A673 (cell line): Measurements from ENCODE around the gene RIPOR2. TPM values are rescaled to one million over a fixed set of nuclear protein-coding genes. Genes with fewer than 3 reads are reported as not detected.

ENCODE experiments used
- BruUV-seq: library from RNA; stranded (reverse); fragments of 400-500 nt; replicated peaks from 2 replicates; lab custom pipeline; 2021; lab: Mats Ljungman, UMichigan
- CTCF ChIA-PET: fragments of 300-600 bp; sonication (Branson Sonifier 250); formaldehyde crosslinking; loops from one replicate; lab custom pipeline; 2022; ENCODE audit warnings: antibody characterized with exemption; lab: Charles Lee
- POLR2A ChIA-PET: fragments of 300-600 bp; sonication (Branson Sonifier 250); formaldehyde crosslinking; loops from one replicate; lab custom pipeline; 2022; ENCODE audit warnings: antibody characterized with exemption; ENCODE audit not compliant: low non-redundant PET; lab: Charles Lee
- DNase-seq: peaks from one replicate; pipeline ENCODE4 v3.0.0-alpha.2; 2015; ENCODE audit warnings: low spot score
- H3K27ac ChIP-seq: fragments of 200-600 bp; sonication (generic); 2 replicates; pipeline ENCODE4 v1.5.1; 2016; ENCODE audit warnings: mixed run types, low read depth, mild to moderate bottlenecking, mixed read lengths, antibody characterized with exemption, low read length; ENCODE audit not compliant: poor library complexity, severe bottlenecking
- H3K27me3 ChIP-seq: fragments of 200-600 bp; sonication (generic); replicated peaks from 2 replicates; pipeline ENCODE4 v1.6.1; 2017; ENCODE audit warnings: mixed run types, low read depth, mild to moderate bottlenecking, mixed read lengths, antibody characterized with exemption, low read length; ENCODE audit not compliant: insufficient read depth, poor library complexity
- H3K36me3 ChIP-seq: fragments of 200-600 bp; sonication (generic); 2 replicates; pipeline ENCODE4 v1.6.1; 2016; ENCODE audit warnings: mixed run types, mild to moderate bottlenecking, mixed read lengths, antibody characterized with exemption, low read length; ENCODE audit not compliant: insufficient read depth, poor library complexity, severe bottlenecking
- H3K4me1 ChIP-seq: fragments of 200-600 bp; sonication (generic); 2 replicates; pipeline ENCODE4 v1.6.1; 2017; ENCODE audit warnings: mixed run types, mild to moderate bottlenecking, mixed read lengths, antibody characterized with exemption, low read length; ENCODE audit not compliant: insufficient read depth, poor library complexity, severe bottlenecking
- H3K4me3 ChIP-seq: fragments of 200-600 bp; sonication (generic); 2 replicates; pipeline ENCODE4 v1.5.1; 2016; ENCODE audit warnings: low read depth, mixed run types, mild to moderate bottlenecking, mixed read lengths, low read length; ENCODE audit not compliant: poor library complexity, severe bottlenecking
- H3K9me3 ChIP-seq: fragments of 200-600 bp; sonication (generic); 2 replicates; pipeline ENCODE4 v1.6.1; 2016; ENCODE audit warnings: mixed run types, low read depth, mild to moderate bottlenecking, mixed read lengths, antibody characterized with exemption, low read length; ENCODE audit not compliant: poor library complexity, severe bottlenecking
- CTCF ChIP-seq: fragments of 300-800, 200-600 bp; sonication (generic); conservative IDR thresholded peaks from 2 replicates; pipeline ENCODE4 v1.5.1; 2017; ENCODE audit warnings: low read depth, mild to moderate bottlenecking, antibody characterized with exemption, low read length, moderate library complexity, mixed read lengths
- EZH2 ChIP-seq: fragments of 200-600 bp; sonication (generic); IDR thresholded peaks from 2 replicates; pipeline ENCODE4 v1.6.1; 2017; ENCODE audit warnings: borderline replicate concordance, low read depth, mild to moderate bottlenecking, mixed read lengths, antibody characterized with exemption, low read length; ENCODE audit not compliant: poor library complexity, severe bottlenecking
- intact Hi-C: fragments of 100-400 bp; cut with micrococcal nuclease; formaldehyde crosslinking; loops from one replicate; pipeline ENCODE4 v1.10.0; 2022; ENCODE audit not compliant: unreplicated experiment
- total RNA-seq: library from RNA; stranded (reverse); gene quantifications from 2 replicates; pipeline ENCODE4 v1.2.3, GENCODE V29; 2021

The RIPOR2 gene
- total RNA-seq, 1 experiment from 2014 or later: 0.17 TPM

- H3K27ac ChIP-seq: no peak overlapping the region
- no TSS peak for BruUV-seq
- TF ChIP-seq CTCF (no peak), EZH2 (no peak)
- POLR2A ChIA-PET: no interaction called here
- CTCF ChIA-PET: no interaction called here
- no peak overlapping the region for H3K4me3 ChIP-seq
- intact Hi-C loops: no loop called here
- no peak for DNase-seq
- H3K36me3 ChIP-seq: no peaks in the 10 kb centered on the region
- H3K27me3 ChIP-seq: no peaks in the 10 kb centered on the region
- H3K4me1 ChIP-seq: no peaks in the 10 kb centered on the region
- no peaks in the 10 kb centered on the region for H3K9me3 ChIP-seq
These were observed 8.0 kb upstream of the RIPOR2 start for GRCh38 chr6:24943774-24944173.

GRCh38 chr6:24940311-24940917 lies 4.7 kb upstream of the RIPOR2 start:
- intact Hi-C loops: no loop called here
- TF ChIP-seq EZH2 (no peak), CTCF (no peak)
- H3K4me1 ChIP-seq: no peaks in the 10 kb centered on the region
- no TSS peak for BruUV-seq
- DNase-seq: no peak
- CTCF ChIA-PET: no interaction called here
- H3K4me3 ChIP-seq: no peak overlapping the region
- H3K9me3 ChIP-seq: no peaks in the 10 kb centered on the region
- no peaks in the 10 kb centered on the region for H3K27me3 ChIP-seq
- no peaks in the 10 kb centered on the region for H3K36me3 ChIP-seq
- H3K27ac ChIP-seq: no peak overlapping the region
- POLR2A ChIA-PET: no interaction called here

- TF ChIP-seq EZH2 (no peak), CTCF (no peak)
- H3K4me1 ChIP-seq: no peaks in the 10 kb centered on the region
- ChIA-PET POLR2A (no interaction called here), CTCF (interaction anchor here (1.0 kb wide), 1 partner anchor 55 kb away, joined by 3 read pairs; no protein-coding TSS in a partner anchor)
- no peak for DNase-seq
- no peaks in the 10 kb centered on the region for H3K9me3 ChIP-seq
- no peak overlapping the region for H3K27ac ChIP-seq
- intact Hi-C loops: no loop called here
- no TSS peak for BruUV-seq
- no peaks in the 10 kb centered on the region for H3K36me3 ChIP-seq
- no peak overlapping the region for H3K4me3 ChIP-seq
- H3K27me3 ChIP-seq: no peaks in the 10 kb centered on the region
These were observed 1.0 kb upstream of the RIPOR2 start for GRCh38 chr6:24936641-24937317.
